Fibroblast of villous mesenchyme (primary cell): ENCODE measurements around the gene RNF217. TPM values are rescaled to one million over a fixed set of nuclear protein-coding genes. Genes with fewer than 3 reads are reported as not detected.

Experiments used
- DNase-seq: peaks from one replicate; pipeline ENCODE4 v3.0.0-alpha.2; 2010; ENCODE audit warnings: low read depth
- H3K4me3 ChIP-seq: 2 replicates; pipeline ENCODE4 v1.5.1; 2011; ENCODE audit warnings: low read depth, mild to moderate bottlenecking, low read length
- total RNA-seq: library from RNA; depleted of rRNA; stranded (reverse); fragments of >200 nt; gene quantifications from 2 replicates; pipeline ENCODE4 v1.2.3, GENCODE V29; 2012
- TF ChIP-seq, protein P1 (sequence below): IDR thresholded peaks from 2 replicates; pipeline ENCODE4 v1.5.1; 2012; ENCODE audit warnings: low read depth, mild to moderate bottlenecking, low read length; ENCODE audit not compliant: insufficient read depth

The RNF217 gene
- total RNA-seq, 1 donor: 25.5 TPM

DNA sequence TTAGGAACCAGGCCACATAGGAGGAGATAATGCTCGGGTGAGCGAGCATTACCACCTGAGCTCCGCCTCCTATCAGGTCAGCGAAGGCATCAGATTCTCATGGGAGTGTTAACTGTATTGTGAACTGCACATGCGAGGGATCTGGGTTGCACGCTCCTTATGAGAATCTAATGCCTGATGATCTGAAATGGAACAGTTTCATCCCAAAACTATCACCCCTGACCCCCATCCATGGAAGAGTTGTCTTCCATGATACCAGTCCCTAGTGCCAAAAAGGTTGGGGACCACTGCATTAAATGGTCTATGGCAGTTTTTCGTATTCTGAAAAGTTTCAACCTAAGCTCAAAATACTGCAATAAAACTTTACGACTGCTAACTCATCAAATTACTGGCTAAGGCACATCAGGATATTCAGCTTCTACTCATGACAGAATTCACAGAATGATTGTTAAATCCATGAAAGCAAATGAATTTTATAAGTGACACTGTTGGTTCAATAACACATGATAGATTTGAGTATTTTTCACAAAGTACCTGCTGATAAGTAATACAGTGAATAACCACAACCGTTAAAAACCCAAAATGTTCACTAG is 25.9 kb downstream of the RNF217 start:
- TF ChIP-seq, protein P1, sequence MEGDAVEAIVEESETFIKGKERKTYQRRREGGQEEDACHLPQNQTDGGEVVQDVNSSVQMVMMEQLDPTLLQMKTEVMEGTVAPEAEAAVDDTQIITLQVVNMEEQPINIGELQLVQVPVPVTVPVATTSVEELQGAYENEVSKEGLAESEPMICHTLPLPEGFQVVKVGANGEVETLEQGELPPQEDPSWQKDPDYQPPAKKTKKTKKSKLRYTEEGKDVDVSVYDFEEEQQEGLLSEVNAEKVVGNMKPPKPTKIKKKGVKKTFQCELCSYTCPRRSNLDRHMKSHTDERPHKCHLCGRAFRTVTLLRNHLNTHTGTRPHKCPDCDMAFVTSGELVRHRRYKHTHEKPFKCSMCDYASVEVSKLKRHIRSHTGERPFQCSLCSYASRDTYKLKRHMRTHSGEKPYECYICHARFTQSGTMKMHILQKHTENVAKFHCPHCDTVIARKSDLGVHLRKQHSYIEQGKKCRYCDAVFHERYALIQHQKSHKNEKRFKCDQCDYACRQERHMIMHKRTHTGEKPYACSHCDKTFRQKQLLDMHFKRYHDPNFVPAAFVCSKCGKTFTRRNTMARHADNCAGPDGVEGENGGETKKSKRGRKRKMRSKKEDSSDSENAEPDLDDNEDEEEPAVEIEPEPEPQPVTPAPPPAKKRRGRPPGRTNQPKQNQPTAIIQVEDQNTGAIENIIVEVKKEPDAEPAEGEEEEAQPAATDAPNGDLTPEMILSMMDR: no peak
- no peak overlapping the region for H3K4me3 ChIP-seq
- DNase-seq: no peak

DNA sequence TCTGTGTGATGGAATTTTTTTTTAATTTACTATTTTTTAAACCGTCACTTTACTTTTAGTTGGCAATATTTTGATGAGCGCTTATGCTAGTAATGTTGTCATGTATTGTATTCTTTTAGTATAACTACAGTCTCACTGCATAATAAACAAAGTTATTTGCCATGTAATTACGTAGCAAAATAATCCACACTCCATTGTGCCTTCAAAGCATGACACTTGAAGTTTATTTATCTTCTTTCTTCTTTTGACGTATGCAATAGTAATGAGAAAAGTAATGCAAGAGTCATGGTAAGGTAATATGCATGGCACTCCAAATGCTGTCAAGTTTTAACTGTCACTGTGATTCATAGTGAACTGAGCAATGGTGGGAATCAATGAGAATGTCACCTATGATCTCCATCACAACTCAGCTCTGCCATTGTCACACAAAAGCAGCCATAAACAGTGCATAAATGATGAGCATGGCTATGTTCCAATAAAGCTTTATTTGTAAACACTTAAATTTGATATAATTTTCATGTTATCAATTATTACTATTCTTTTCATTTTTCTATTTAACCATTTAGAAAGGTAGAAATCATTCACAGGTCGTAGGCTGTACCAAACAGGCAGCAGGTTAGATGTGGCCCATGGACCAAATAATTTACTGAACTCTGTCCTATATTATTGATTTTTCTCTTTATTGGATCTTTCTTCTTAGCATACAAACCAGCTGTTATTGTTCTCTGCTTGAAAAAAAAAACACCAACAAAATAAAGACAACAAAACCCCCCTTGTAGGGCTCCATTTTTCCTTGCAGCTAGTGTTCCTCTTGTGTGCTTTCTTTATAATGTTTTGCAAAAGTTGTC is 27.1 kb downstream of the RNF217 start:
- DNase-seq: no peak
- TF ChIP-seq, protein P1: no peak
- H3K4me3 ChIP-seq: no peak overlapping the region

DNA sequence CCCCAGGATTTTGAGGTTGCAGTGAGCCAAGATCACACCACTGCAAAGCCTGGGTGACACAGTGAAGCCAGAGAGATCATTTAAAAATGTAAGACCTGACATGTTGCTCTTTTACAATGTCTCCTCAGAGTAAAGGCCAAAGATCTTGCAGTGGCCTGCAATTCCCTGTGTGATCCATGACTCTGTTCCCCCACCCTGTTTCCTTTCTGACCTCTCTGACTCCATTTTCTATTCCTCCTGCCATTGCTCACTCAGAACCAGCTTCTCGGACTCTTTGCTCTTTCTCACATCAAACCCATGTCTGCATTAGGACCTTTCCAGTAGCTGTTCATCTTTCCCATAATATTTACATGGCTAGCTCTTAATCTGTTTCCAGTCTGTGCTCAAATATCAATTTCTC is 28.8 kb downstream of the RNF217 start:
- no peak for DNase-seq
- H3K4me3 ChIP-seq: no peak overlapping the region
- TF ChIP-seq, protein P1: no peak

DNA sequence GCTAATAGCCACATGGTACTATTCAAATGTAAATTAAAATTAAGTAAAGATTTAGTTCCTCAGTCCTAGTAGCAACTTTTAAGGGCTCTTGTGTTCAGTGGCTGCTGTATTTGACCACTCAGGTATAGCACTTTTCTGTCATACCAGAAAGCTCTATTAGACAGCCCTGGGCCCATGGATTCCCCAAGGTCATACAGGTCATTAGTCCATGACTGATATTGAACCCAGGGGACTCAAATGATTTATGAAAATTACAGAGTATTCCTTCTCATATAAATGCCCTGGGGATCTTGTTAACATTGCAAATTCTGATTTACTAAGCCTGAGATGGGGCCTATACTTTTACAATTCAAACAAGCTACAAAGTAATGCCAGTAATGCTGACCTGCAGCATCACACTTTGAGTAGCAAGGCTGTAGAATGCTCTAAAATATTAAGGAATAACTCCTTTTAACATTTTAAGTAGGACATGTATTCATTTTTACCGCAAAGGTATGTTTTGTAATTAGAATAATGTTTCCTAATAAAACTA is 29.6 kb downstream of the RNF217 start:
- no peak for DNase-seq
- TF ChIP-seq, protein P1: no peak
- no peak overlapping the region for H3K4me3 ChIP-seq

DNA sequence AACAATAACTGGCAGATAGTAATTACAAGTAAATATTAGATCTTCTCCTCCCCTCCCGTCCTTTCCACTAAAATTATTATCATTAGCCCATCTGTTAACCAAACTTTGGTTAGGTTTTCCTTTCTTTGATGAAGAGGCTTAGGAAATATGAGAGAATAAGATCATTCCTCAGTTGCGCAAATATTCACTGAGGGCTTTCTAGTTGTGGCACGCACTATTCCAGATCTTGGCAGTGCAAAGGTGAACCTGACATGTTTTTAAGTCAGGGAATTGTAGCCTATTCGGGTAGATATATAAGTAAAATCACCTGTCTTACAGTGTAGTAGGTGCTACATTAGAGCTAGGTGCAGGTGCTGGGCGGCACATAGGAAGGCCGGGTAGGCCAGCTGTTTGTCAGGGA is 31.1 kb downstream of the RNF217 start:
- no peak for DNase-seq
- no peak overlapping the region for H3K4me3 ChIP-seq
- TF ChIP-seq, protein P1: no peak

DNA sequence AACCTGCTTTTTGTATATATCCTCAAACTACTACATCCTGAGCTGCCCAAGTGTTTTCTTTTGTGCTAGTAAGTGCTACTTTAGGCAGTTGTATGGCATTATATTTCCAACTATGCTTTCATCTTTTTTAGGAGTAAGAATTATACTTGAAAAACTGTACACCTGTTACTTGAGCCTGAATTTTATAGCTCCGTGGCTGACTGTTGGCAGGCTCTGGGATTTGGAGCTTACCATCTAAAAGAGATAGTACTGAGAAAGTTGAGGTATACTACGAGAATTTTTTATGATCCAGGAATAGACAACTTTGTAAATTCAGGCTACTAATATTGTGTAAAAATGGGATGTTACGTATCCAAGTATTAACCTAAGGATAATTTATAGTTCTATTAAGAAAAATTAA is 32.4 kb downstream of the RNF217 start:
- H3K4me3 ChIP-seq: no peak overlapping the region
- TF ChIP-seq, protein P1: no peak
- DNase-seq: no peak
